T-cell (primary cell): Measurements from ENCODE around the gene TDRD3. TPM values are rescaled to one million over a fixed set of nuclear protein-coding genes. Genes with fewer than 3 reads are reported as not detected.

Experiments used
- ATAC-seq, 4 experiments: fragments of 200-7000 bp in 3 of 4; fragments of 150-1000 bp in 1 of 4; cut with Tn5 transposase; replicated peaks in 1 of 4; 1 replicate in 3 of 4; 2 replicates in 1 of 4; pipeline ENCODE4 v1.10.0; 2021; ENCODE audit warnings: moderate library complexity in 3 of 4, mild to moderate bottlenecking in 2 of 4, moderate number of reproducible peaks in 1 of 4
- CTCF ChIA-PET, 2 donors: fragments of 300-600 bp; sonication (Branson Sonifier 250); formaldehyde crosslinking; loops; one replicate each; lab custom pipeline; 2022; ENCODE audit warnings: antibody characterized with exemption in 2 of 2; lab: Charles Lee
- POLR2A ChIA-PET, 2 donors: fragments of 300-600 bp; sonication (Branson Sonifier 250); formaldehyde crosslinking; loops; one replicate each; lab custom pipeline; 2022; ENCODE audit warnings: antibody characterized with exemption in 2 of 2; lab: Charles Lee
- DNase-seq, 35 experiments: peaks; one replicate each; pipeline versions ENCODE4 v3.0.0 to v3.0.0-alpha.2; 2013 to 2023
- H3K27ac ChIP-seq: one replicate; pipeline ENCODE4 v1.5.1; 2013; ENCODE audit warnings: low read length
- H3K27me3 ChIP-seq, 2 experiments: replicated peaks in 1 of 2; 1 replicate in 1 of 2; 2 replicates in 1 of 2; pipeline versions ENCODE4 v1.6.1 to v1.7.0; 2013; ENCODE audit warnings: low read length in 1 of 2, mixed read lengths in 1 of 2; ENCODE audit not compliant: control insufficient read depth in 2 of 2, insufficient read depth in 2 of 2; ENCODE audit errors: extremely low read depth in 1 of 2
- H3K36me3 ChIP-seq, 2 donors: 1 replicate in 1 of 2; 2 replicates in 1 of 2; pipeline versions ENCODE4 v1.6.1 to v1.7.0; 2013; ENCODE audit warnings: low read length in 1 of 2; ENCODE audit not compliant: control insufficient read depth in 2 of 2, insufficient read depth in 1 of 2; ENCODE audit errors: extremely low read depth in 1 of 2
- H3K4me1 ChIP-seq, 2 experiments: 1 replicate in 1 of 2; 2 replicates in 1 of 2; pipeline versions ENCODE4 v1.6.1 to v1.7.0; 2013; ENCODE audit warnings: low read length in 2 of 2, mixed read lengths in 1 of 2; ENCODE audit not compliant: insufficient read depth in 2 of 2, control insufficient read depth in 1 of 2; ENCODE audit errors: extremely low read depth in 1 of 2
- H3K4me3 ChIP-seq, 2 donors: 1 replicate in 1 of 2; 2 replicates in 1 of 2; pipeline versions ENCODE4 v1.5.1 to v1.7.0; 2013; ENCODE audit warnings: mild to moderate bottlenecking in 2 of 2, low read length in 1 of 2, moderate library complexity in 1 of 2; ENCODE audit not compliant: control insufficient read depth in 1 of 2; ENCODE audit errors: extremely low read depth in 1 of 2
- H3K9me3 ChIP-seq: 2 replicates; pipeline ENCODE4 v1.7.0; 2013
- H3K27ac Mint-ChIP-seq, 2 donors: one replicate each; pipeline ENCODE4 v1.8.0; 2020 to 2021; ENCODE audit warnings: mild to moderate bottlenecking in 2 of 2, mixed read lengths in 2 of 2
- H3K27me3 Mint-ChIP-seq, 2 donors: one replicate each; pipeline ENCODE4 v1.8.0; 2021 to 2022; ENCODE audit warnings: mixed read lengths in 2 of 2
- H3K36me3 Mint-ChIP-seq: one replicate; pipeline ENCODE4 v1.8.0; 2021; ENCODE audit warnings: mixed read lengths
- H3K4me1 Mint-ChIP-seq, 3 donors: one replicate each; pipeline ENCODE4 v1.8.0; 2020 to 2022; ENCODE audit warnings: mixed read lengths in 3 of 3, mild to moderate bottlenecking in 1 of 3
- H3K4me3 Mint-ChIP-seq, 3 donors: one replicate each; pipeline ENCODE4 v1.8.0; 2020 to 2022; ENCODE audit warnings: mild to moderate bottlenecking in 3 of 3, mixed read lengths in 3 of 3, moderate library complexity in 3 of 3
- H3K9me3 Mint-ChIP-seq, 3 donors: one replicate each; pipeline ENCODE4 v1.8.0; 2020 to 2022; ENCODE audit warnings: mixed read lengths in 3 of 3
- WGBS: methylation state at CpG from one replicate; pipeline ENCODE4 v1.1.5; 2013; ENCODE audit warnings: missing lambda C conversion rate; ENCODE audit not compliant: insufficient coverage; 5-methylcytosine and 5-hydroxymethylcytosine counted together
- total RNA-seq, 35 experiments: library from RNA in 6 of 35; stranded (reverse) in 6 of 35; fragments of 120-200 nt in 1 of 35; gene quantifications; one replicate each; pipeline versions ENCODE4 v1.2.1 to v1.2.4 and lab custom pipeline; 2013 to 2026

TDRD3 gene
- total RNA-seq, 5 donors from 2014 or later (not counting 1 experiment from before 2014, with no cell fraction given): 23.6 to 30.4 (median 26.8) TPM

DNA sequence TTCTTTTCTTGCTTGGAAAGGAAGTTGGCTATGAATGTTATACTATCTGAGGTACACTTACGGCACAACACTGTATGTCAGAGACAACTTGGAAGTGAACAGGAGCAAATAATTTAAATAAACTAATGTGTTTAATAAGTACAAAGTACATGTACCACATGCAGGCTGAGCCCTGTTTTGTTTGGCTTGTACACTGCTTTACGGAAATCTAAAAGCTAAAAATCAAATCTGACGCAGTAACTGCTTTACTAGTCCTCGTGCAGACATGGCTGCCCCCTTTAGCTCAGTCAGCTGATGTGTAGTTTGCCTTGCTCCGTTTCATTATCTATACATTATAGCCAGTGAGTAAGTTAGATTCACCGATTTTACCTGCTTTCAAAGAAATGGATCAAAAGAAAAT lies 36.5 kb downstream of the TDRD3 start:
- H3K27ac ChIP-seq: no peak overlapping the region
- 100% methylated on average over 2 of the region's 6 CpGs for WGBS
- H3K4me1 ChIP-seq: no peaks in the 10 kb centered on the region
- H3K4me3 ChIP-seq: no peak overlapping the region
- ChIA-PET POLR2A (no interaction called here), CTCF (no interaction called here)
- no peak for DNase-seq
- H3K27me3 ChIP-seq: no peaks in the 10 kb centered on the region
- H3K4me1 Mint-ChIP-seq: peaks cover 27 to 29% (median 28%) of the 10 kb centered on the region in 3 donors
- no peak overlapping the region for H3K27ac Mint-ChIP-seq
- no peaks in the 10 kb centered on the region for H3K9me3 ChIP-seq
- H3K36me3 ChIP-seq: no peaks in the 10 kb centered on the region
- no peak for ATAC-seq
- H3K36me3 Mint-ChIP-seq: no peaks in the 10 kb centered on the region
- H3K27me3 Mint-ChIP-seq: no peaks in the 10 kb centered on the region
- H3K4me3 Mint-ChIP-seq: no peak overlapping the region
- H3K9me3 Mint-ChIP-seq: no peaks in the 10 kb centered on the region

- WGBS: 100% methylated on average over 1 of the region's 2 CpGs
- peak in 1 of 35 experiments; percentile 27 for DNase-seq
Observed at GRCh38 chr13:60435762-60436374, 38.8 kb downstream of the TDRD3 start.

DNA sequence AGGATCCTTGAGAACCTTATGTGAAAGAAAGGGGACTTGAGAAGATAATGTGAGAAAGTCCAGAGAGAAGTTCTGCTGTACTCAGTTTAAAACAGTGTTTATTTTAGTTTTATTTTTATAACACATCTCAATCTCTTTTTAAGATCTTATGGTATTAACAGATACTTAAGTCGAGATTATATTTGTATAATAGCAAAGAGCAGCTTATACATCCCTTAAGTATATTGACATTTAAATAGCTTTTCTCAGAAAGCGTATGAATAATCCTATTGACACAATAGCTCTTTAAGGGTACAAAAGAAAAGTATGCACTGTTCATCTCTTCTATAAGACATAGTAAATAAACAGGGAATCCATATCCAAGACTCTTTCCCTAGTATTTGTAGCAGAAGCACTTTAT lies 42.2 kb downstream of the TDRD3 start:
- no peaks in the 10 kb centered on the region for H3K27me3 Mint-ChIP-seq
- peaks cover 25 to 29% (median 27%) of the 10 kb centered on the region in 3 donors for H3K4me1 Mint-ChIP-seq
- CTCF ChIA-PET: interaction anchor here (0.7 to 2.1 kb wide), 3 partner anchors 9 to 129 kb away, joined by 3 to 10 read pairs (median 3); no protein-coding TSS in a partner anchor

More at GRCh38 chr13:60435762-60436374, 38.8 kb downstream of the TDRD3 start:
- Histone ChIP-seq H3K4me1 (no peaks in the 10 kb centered on the region), H3K27me3 (no peaks in the 10 kb centered on the region), H3K4me3 (no peak overlapping the region), H3K9me3 (no peaks in the 10 kb centered on the region), H3K36me3 (no peaks in the 10 kb centered on the region), H3K27ac (no peak overlapping the region)
- Mint-ChIP-seq H3K4me1 (peaks cover 26 to 29% (median 29%) of the 10 kb centered on the region in 3 donors), H3K4me3 (no peak overlapping the region), H3K9me3 (no peaks in the 10 kb centered on the region), H3K27me3 (no peaks in the 10 kb centered on the region), H3K27ac (no peak overlapping the region), H3K36me3 (no peaks in the 10 kb centered on the region)
- no peak for ATAC-seq
- ChIA-PET POLR2A (interaction anchor here in 1 of 2 donors (0.6 kb wide), 1 partner anchor 179 kb away, joined by 3 read pairs; no protein-coding TSS in a partner anchor), CTCF (interaction anchor here in 1 of 2 donors (0.7 kb wide), 1 partner anchor 46 kb away, joined by 3 read pairs; no protein-coding TSS in a partner anchor)

DNA sequence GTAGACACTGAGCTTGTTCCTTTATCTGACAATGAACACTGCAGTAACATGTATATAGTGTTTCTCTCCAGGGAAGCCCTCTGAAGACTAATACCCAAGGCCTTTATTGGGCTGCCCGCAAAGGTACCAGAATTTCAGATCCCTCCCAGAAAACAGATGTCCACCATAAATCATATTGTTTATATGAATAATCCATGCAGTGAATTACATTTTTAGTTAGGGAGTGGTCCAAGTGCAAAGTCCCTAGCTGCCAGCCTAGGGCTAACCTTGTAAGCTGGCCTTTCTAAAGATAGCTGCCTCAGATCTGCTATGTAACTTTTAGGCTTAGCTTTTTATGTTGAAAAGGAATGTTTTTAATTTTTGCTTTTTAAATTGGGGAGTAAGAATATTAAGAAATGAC lies 44.7 kb downstream of the TDRD3 start:
- Mint-ChIP-seq H3K4me3 (no peak overlapping the region), H3K36me3 (peaks cover 14% of the 10 kb centered on the region), H3K4me1 (peaks cover 11 to 13% (median 11%) of the 10 kb centered on the region in 3 donors), H3K27me3 (no peaks in the 10 kb centered on the region), H3K27ac (no peak overlapping the region), H3K9me3 (no peaks in the 10 kb centered on the region)
- Histone ChIP-seq H3K27me3 (no peaks in the 10 kb centered on the region), H3K4me3 (no peak overlapping the region), H3K36me3 (peaks cover 0 to 6% of the 10 kb centered on the region in 2 donors), H3K27ac (no peak overlapping the region), H3K4me1 (no peaks in the 10 kb centered on the region), H3K9me3 (no peaks in the 10 kb centered on the region)
- ChIA-PET POLR2A (no interaction called here), CTCF (interaction anchor here (0.5 to 1.8 kb wide), 4 partner anchors 9 to 14 kb away, joined by 3 to 6 read pairs (median 5); no protein-coding TSS in a partner anchor)
- no peak for ATAC-seq
- no peak for DNase-seq
- no CpG with 5 or more reads among the region's 1 CpG for WGBS

More for the DNA sequence above, 42.2 kb downstream of the TDRD3 start:
- DNase-seq: no peak
- no peaks in the 10 kb centered on the region for H3K4me1 ChIP-seq
- no peak for ATAC-seq
- Mint-ChIP-seq H3K36me3 (peaks cover 10% of the 10 kb centered on the region), H3K27ac (no peak overlapping the region), H3K9me3 (no peaks in the 10 kb centered on the region), H3K4me3 (no peak overlapping the region)
- H3K9me3 ChIP-seq: no peaks in the 10 kb centered on the region
- H3K36me3 ChIP-seq: peaks cover 0 to 3% of the 10 kb centered on the region in 2 donors
- whole genome bisulfite sequencing: no CpG with 5 or more reads among the region's 2 CpGs
- no peaks in the 10 kb centered on the region for H3K27me3 ChIP-seq
- POLR2A ChIA-PET: no interaction called here
- H3K27ac ChIP-seq: no peak overlapping the region
- H3K4me3 ChIP-seq: no peak overlapping the region

- no peak for ATAC-seq
- Mint-ChIP-seq H3K4me1 (no peaks in the 10 kb centered on the region), H3K36me3 (peaks cover 10% of the 10 kb centered on the region), H3K27me3 (no peaks in the 10 kb centered on the region), H3K27ac (no peak overlapping the region), H3K4me3 (no peak overlapping the region), H3K9me3 (no peaks in the 10 kb centered on the region)
- no peaks in the 10 kb centered on the region for H3K9me3 ChIP-seq
- no peak overlapping the region for H3K4me3 ChIP-seq
- ChIA-PET POLR2A (interaction anchor here in 1 of 2 donors (0.6 kb wide), 1 partner anchor 9 kb away, joined by 3 read pairs; no protein-coding TSS in a partner anchor), CTCF (interaction anchor here (0.8 to 2.1 kb wide), 6 partner anchors 9 to 768 kb away, joined by 3 to 10 read pairs (median 4); no protein-coding TSS in a partner anchor)
- DNase-seq: peak in 2 of 35 experiments; percentile 2 to 45
- H3K27me3 ChIP-seq: no peaks in the 10 kb centered on the region
- peaks cover 0 to 3% of the 10 kb centered on the region in 2 donors for H3K36me3 ChIP-seq
- H3K4me1 ChIP-seq: no peaks in the 10 kb centered on the region
- WGBS: no CpG with 5 or more reads among the region's 2 CpGs
- no peak overlapping the region for H3K27ac ChIP-seq
Observed at GRCh38 chr13:60448907-60449510, 52.0 kb downstream of the TDRD3 start.

- ATAC-seq (no peak), DNase-seq (no peak)
- H3K36me3 Mint-ChIP-seq: peaks cover 24% of the 10 kb centered on the region
- Histone ChIP-seq H3K9me3 (no peaks in the 10 kb centered on the region), H3K4me3 (no peak overlapping the region), H3K27me3 (no peaks in the 10 kb centered on the region), H3K4me1 (no peaks in the 10 kb centered on the region), H3K27ac (no peak overlapping the region), H3K36me3 (peaks cover 0 to 3% of the 10 kb centered on the region in 2 donors)
- H3K4me3 Mint-ChIP-seq: no peak overlapping the region
- ChIA-PET CTCF (no interaction called here), POLR2A (no interaction called here)
- no peak overlapping the region for H3K27ac Mint-ChIP-seq
- no peaks in the 10 kb centered on the region for H3K4me1 Mint-ChIP-seq
- H3K9me3 Mint-ChIP-seq: no peaks in the 10 kb centered on the region
- H3K27me3 Mint-ChIP-seq: no peaks in the 10 kb centered on the region
- WGBS: no CpG with 5 or more reads among the region's 3 CpGs
Observed at GRCh38 chr13:60453490-60453889, 56.5 kb downstream of the TDRD3 start.
